ENCODE measurements around the gene NCLN. TPM values are rescaled to one million over a fixed set of nuclear protein-coding genes. Genes with fewer than 3 reads are reported as not detected.
"Not testable (repeated sequence)": the region's sequence is repeated elsewhere in the genome, so short reads cannot be mapped to it uniquely, and the experiment has no call there.

NCLN gene
- total RNA-seq, 2 experiments from 2014 or later = 49.6 to 51.9 TPM

GRCh38 chr19:3152419-3152780 is 33.3 kb upstream of the NCLN start:
- no peaks in the 10 kb centered on the region for H3K36me3 Mint-ChIP-seq (ENCODE audit: low read depth)
- no peaks in the 10 kb centered on the region for H3K9me3 Mint-ChIP-seq
- no peak for TF ChIP-seq CTCF (IDR thresholded peaks at IDR 0.05)
- H3K27ac Mint-ChIP-seq = no peak overlapping the region
- no peak overlapping the region for H3K4me3 Mint-ChIP-seq
- no peaks in the 10 kb centered on the region for H3K27me3 ChIP-seq (ENCODE audit: control insufficient read depth in 1 of 2, insufficient read depth in 2 of 2, low read length in 2 of 2)
- H3K4me1 Mint-ChIP-seq (ENCODE audit: low read depth) = no peaks in the 10 kb centered on the region
- no peaks in the 10 kb centered on the region for H3K27me3 Mint-ChIP-seq
- ChIA-PET POLR2A (interaction anchor here (0.7 kb wide), 1 partner anchor 32 kb away, joined by 3 read pairs; no protein-coding TSS in a partner anchor), CTCF (interaction anchor here (1.2 kb wide), 1 partner anchor 26 kb away, joined by 4 read pairs; no protein-coding TSS in a partner anchor)
- H3K36me3 ChIP-seq (ENCODE audit: insufficient read depth, low read length) = peaks cover 7% of the 10 kb centered on the region
- peaks cover 37% of the 10 kb centered on the region for H3K4me1 ChIP-seq (ENCODE audit: insufficient read depth, low read length)
- peaks cover 0 to 6% of the 10 kb centered on the region in 2 experiments for H3K9me3 ChIP-seq (ENCODE audit: control insufficient read depth in 1 of 2, insufficient read depth in 1 of 2, low read length in 2 of 2)
- ATAC-seq (ENCODE audit: poor library complexity) (no peak), DNase-seq (no peak)
- no peak overlapping the region for H3K27ac ChIP-seq (ENCODE audit: low read depth in 1 of 2, low read length in 2 of 2)
- no peak overlapping the region for H3K4me3 ChIP-seq (ENCODE audit: low read length)
- intact Hi-C loops (cut with DNase I, micrococcal nuclease) = no loop called here

GRCh38 chr19:3153286-3154230 is 32.2 kb upstream of the NCLN start:
- H3K27ac Mint-ChIP-seq = no peak overlapping the region

GRCh38 chr19:3154447-3154846 is 31.3 kb upstream of the NCLN start:
- H3K27ac ChIP-seq (ENCODE audit: low read depth in 1 of 2, low read length in 2 of 2) = peak overlapping the region; percentile 27 to 78
- H3K9me3 Mint-ChIP-seq; POLR2A ChIA-PET; H3K27me3 ChIP-seq (ENCODE audit: control insufficient read depth in 1 of 2, insufficient read depth in 2 of 2, low read length in 2 of 2); H3K36me3 Mint-ChIP-seq (ENCODE audit: low read depth); H3K36me3 ChIP-seq (ENCODE audit: insufficient read depth, low read length); H3K4me1 Mint-ChIP-seq (ENCODE audit: low read depth); intact Hi-C loops (cut with DNase I, micrococcal nuclease); H3K27me3 Mint-ChIP-seq; H3K9me3 ChIP-seq (ENCODE audit: control insufficient read depth in 1 of 2, insufficient read depth in 1 of 2, low read length in 2 of 2); CTCF ChIA-PET; ATAC-seq (ENCODE audit: poor library complexity); DNase-seq: not testable (repeated sequence)
- H3K4me3 Mint-ChIP-seq = peak overlapping the region; percentile 52
- peak overlapping the region; percentile 87 for H3K27ac Mint-ChIP-seq
- peaks cover 37% of the 10 kb centered on the region for H3K4me1 ChIP-seq (ENCODE audit: insufficient read depth, low read length)
- peak overlapping the region; percentile 24 for H3K4me3 ChIP-seq (ENCODE audit: low read length)

More at GRCh38 chr19:3153286-3154230, 32.2 kb upstream of the NCLN start:
- no peaks in the 10 kb centered on the region for H3K36me3 Mint-ChIP-seq (ENCODE audit: low read depth)
- CTCF ChIA-PET = interaction anchor here (1.2 kb wide), 1 partner anchor 27 kb away, joined by 4 read pairs; no protein-coding TSS in a partner anchor
- no peak overlapping the region for H3K4me3 Mint-ChIP-seq
- POLR2A ChIA-PET = no interaction called here
- intact Hi-C loops (cut with DNase I, micrococcal nuclease) = no loop called here
- H3K9me3 Mint-ChIP-seq = no peaks in the 10 kb centered on the region
- DNase-seq (no peak), ATAC-seq (ENCODE audit: poor library complexity) (no peak)
- no peak for TF ChIP-seq CTCF (IDR thresholded peaks at IDR 0.05)
- Histone ChIP-seq H3K36me3 (ENCODE audit: insufficient read depth, low read length) (peaks cover 7% of the 10 kb centered on the region), H3K4me3 (ENCODE audit: low read length) (no peak overlapping the region), H3K4me1 (ENCODE audit: insufficient read depth, low read length) (peaks cover 37% of the 10 kb centered on the region), H3K9me3 (ENCODE audit: control insufficient read depth in 1 of 2, insufficient read depth in 1 of 2, low read length in 2 of 2) (peaks cover 0 to 6% of the 10 kb centered on the region in 2 experiments), H3K27me3 (ENCODE audit: control insufficient read depth in 1 of 2, insufficient read depth in 2 of 2, low read length in 2 of 2) (no peaks in the 10 kb centered on the region), H3K27ac (ENCODE audit: low read depth in 1 of 2, low read length in 2 of 2) (no peak overlapping the region)
- H3K4me1 Mint-ChIP-seq (ENCODE audit: low read depth) = no peaks in the 10 kb centered on the region
- H3K27me3 Mint-ChIP-seq = no peaks in the 10 kb centered on the region

Data from CD4-positive, alpha-beta T cell (primary cell).